ENCODE measurements around the gene MCM5.
A peak's percentile ranks its signal among the peaks of the same experiment; 100 is the strongest.
"Not testable (repeated sequence)": the region's sequence is repeated elsewhere in the genome, so short reads cannot be mapped to it uniquely, and the experiment has no call there.

The MCM5 gene

GRCh38 chr22:35454416-35455054, 54.6 kb downstream of the MCM5 start:
- peak in 1 of 2 experiments; percentile 9 for DNase-seq

- no peak for DNase-seq
Observed at GRCh38 chr22:35455529-35455928, 55.6 kb downstream of the MCM5 start.

- no peak for DNase-seq
Observed at GRCh38 chr22:35456757-35457156, 56.8 kb downstream of the MCM5 start.

- no peak for DNase-seq
Observed at GRCh38 chr22:35457729-35458546, 58.0 kb downstream of the MCM5 start.

- no peak for DNase-seq
Observed at GRCh38 chr22:35458547-35459422, 58.8 kb downstream of the MCM5 start.

- DNase-seq: no peak
Observed at GRCh38 chr22:35459423-35459894, 59.5 kb downstream of the MCM5 start.

- not testable (repeated sequence) for DNase-seq
Observed at GRCh38 chr22:35459976-35460375, 60.0 kb downstream of the MCM5 start.

- no peak for DNase-seq
Observed at GRCh38 chr22:35460688-35461087, 60.7 kb downstream of the MCM5 start.

- no peak for DNase-seq
Observed at GRCh38 chr22:35462498-35463230, 62.7 kb downstream of the MCM5 start.

GRCh38 chr22:35463231-35463933, 63.4 kb downstream of the MCM5 start:
- no peak for DNase-seq

- DNase-seq: no peak
Observed at GRCh38 chr22:35464399-35464798, 64.5 kb downstream of the MCM5 start.

- DNase-seq: no peak
Observed at GRCh38 chr22:35465109-35465701, 65.3 kb downstream of the MCM5 start.

- peak in 1 of 2 experiments; percentile 58 for DNase-seq
Observed at GRCh38 chr22:35467681-35468434, 67.9 kb downstream of the MCM5 start.

GRCh38 chr22:35470903-35471321, 71.0 kb downstream of the MCM5 start:
- DNase-seq: no peak

GRCh38 chr22:35471566-35471965, 71.6 kb downstream of the MCM5 start:
- DNase-seq: not testable (repeated sequence)

- no peak for DNase-seq
Observed at GRCh38 chr22:35472488-35472887, 72.5 kb downstream of the MCM5 start.

- no peak for DNase-seq
Observed at GRCh38 chr22:35473971-35474370, 74.0 kb downstream of the MCM5 start.

All from NCI-H446 (cell line).